GM23338 (cell line): Measurements from ENCODE around the gene MAPK14. TPM values are rescaled to one million over a fixed set of nuclear protein-coding genes. Genes with fewer than 3 reads are reported as not detected.

Experiments used
- ATAC-seq: fragments of 200-7000 bp; cut with Tn5 transposase; 3 replicates; pipeline ENCODE4 v1.9.1; 2020
- DNase-seq: peaks from one replicate; pipeline ENCODE4 v3.0.0-alpha.2; 2015; ENCODE audit warnings: low spot score
- H2AFZ ChIP-seq: fragments of 200-600 bp; sonication (generic); 2 replicates; pipeline ENCODE4 v1.8.0; 2016; ENCODE audit warnings: antibody characterized with exemption, mild to moderate bottlenecking, moderate library complexity
- H3F3A ChIP-seq: fragments of 200-600 bp; sonication (generic); replicated peaks from 2 replicates; pipeline ENCODE4 v1.8.0; 2017; ENCODE audit warnings: antibody characterized with exemption, mixed run types, low read depth
- H3K27ac ChIP-seq: fragments of 200-600 bp; sonication (generic); 2 replicates; pipeline ENCODE4 v1.6.1; 2016; ENCODE audit warnings: low read depth
- H3K27me3 ChIP-seq: fragments of 200-600 bp; sonication (generic); 2 replicates; pipeline ENCODE4 v1.8.0; 2016; ENCODE audit warnings: mild to moderate bottlenecking, mixed run types, moderate library complexity; ENCODE audit not compliant: insufficient read depth
- H3K36me3 ChIP-seq: fragments of 200-600 bp; sonication (generic); 2 replicates; pipeline ENCODE4 v1.8.0; 2016; ENCODE audit warnings: mild to moderate bottlenecking; ENCODE audit not compliant: insufficient read depth
- H3K4me1 ChIP-seq: fragments of 200-600 bp; sonication (generic); 2 replicates; pipeline ENCODE4 v1.8.0; 2016; ENCODE audit warnings: mild to moderate bottlenecking, moderate library complexity; ENCODE audit not compliant: insufficient read depth
- H3K4me2 ChIP-seq: fragments of 200-600 bp; sonication (generic); 2 replicates; pipeline ENCODE4 v1.7.1; 2017; ENCODE audit warnings: mixed run types
- H3K4me3 ChIP-seq: fragments of 200-600 bp; sonication (generic); 2 replicates; pipeline ENCODE4 v1.6.1; 2016; ENCODE audit warnings: mixed run types
- H3K79me2 ChIP-seq: fragments of 200-600 bp; sonication (generic); replicated peaks from 2 replicates; pipeline ENCODE4 v1.8.0; 2017; ENCODE audit warnings: mild to moderate bottlenecking; ENCODE audit not compliant: insufficient read depth
- H3K9me2 ChIP-seq: fragments of 200-600 bp; sonication (generic); 2 replicates; pipeline ENCODE4 v1.8.0; 2017; ENCODE audit not compliant: insufficient read depth
- H4K20me1 ChIP-seq: fragments of 200-600 bp; sonication (generic); replicated peaks from 2 replicates; pipeline ENCODE4 v1.8.0; 2017; ENCODE audit warnings: mild to moderate bottlenecking; ENCODE audit not compliant: insufficient read depth
- H3K27ac Mint-ChIP-seq: 2 replicates; pipeline ENCODE4 v1.8.0; 2020; ENCODE audit warnings: inconsistent platforms, mild to moderate bottlenecking, moderate library complexity, mixed read lengths
- H3K27me3 Mint-ChIP-seq: 3 replicates; pipeline ENCODE4 v1.8.0; 2022; ENCODE audit warnings: low read depth, mild to moderate bottlenecking, moderate library complexity, mixed read lengths, inconsistent platforms; ENCODE audit not compliant: insufficient read depth, poor library complexity
- H3K36me3 Mint-ChIP-seq: 3 replicates; pipeline ENCODE4 v1.8.0; 2021; ENCODE audit warnings: low read depth, mild to moderate bottlenecking, inconsistent platforms, moderate library complexity, mixed read lengths
- H3K4me1 Mint-ChIP-seq: 3 replicates; pipeline ENCODE4 v1.8.0; 2020; ENCODE audit warnings: mild to moderate bottlenecking, inconsistent platforms, mixed read lengths
- H3K4me3 Mint-ChIP-seq: 3 replicates; pipeline ENCODE4 v1.8.0; 2021; ENCODE audit warnings: moderate library complexity, mild to moderate bottlenecking, inconsistent platforms, mixed read lengths
- H3K9me3 Mint-ChIP-seq: 3 replicates; pipeline ENCODE4 v1.8.0; 2020; ENCODE audit warnings: moderate library complexity, mild to moderate bottlenecking, inconsistent platforms, mixed read lengths
- CREB1 ChIP-seq: fragments of 250-450 bp; sonication (Bioruptor Pico); IDR thresholded peaks from 2 replicates; pipeline ENCODE4 v1.5.0; 2020; ENCODE audit warnings: low read depth, mild to moderate bottlenecking, moderate library complexity
- EZH2 ChIP-seq: fragments of 200-600 bp; sonication (generic); IDR thresholded peaks from one replicate; pipeline ENCODE4 v1.8.0; 2017; ENCODE audit warnings: antibody characterized with exemption, mild to moderate bottlenecking, low read depth; ENCODE audit not compliant: unreplicated experiment
- EZH2phosphoT487 ChIP-seq: fragments of 200-600 bp; sonication (generic); IDR thresholded peaks from one replicate; pipeline ENCODE4 v1.8.1; 2018; ENCODE audit warnings: antibody characterized with exemption; ENCODE audit not compliant: unreplicated experiment
- JUNB ChIP-seq: IDR thresholded peaks from one replicate; pipeline ENCODE4 v1.6.1; 2016; ENCODE audit warnings: antibody characterized with exemption; ENCODE audit not compliant: unreplicated experiment
- NANOG ChIP-seq: IDR thresholded peaks from 2 replicates; pipeline ENCODE4 v1.6.1; 2016; ENCODE audit warnings: antibody characterized with exemption, borderline replicate concordance
- polyA plus RNA-seq: library from polyadenylated mRNA; unstranded; fragments of >200 nt; fragmentation: Nextera tagmentation; extraction: Ambion mirVana; gene quantifications from 2 replicates; pipeline ENCODE4 v1.2.1, GENCODE V29; 2016
- total RNA-seq: library from RNA; depleted of rRNA; stranded (reverse); fragments of >200 nt; shearing (Covaris generic); gene quantifications from 2 replicates; pipeline ENCODE4 v1.2.3, GENCODE V29; 2014
- TF ChIP-seq, protein P1 (sequence below): fragments of 250-450 bp; sonication (Bioruptor Pico); IDR thresholded peaks from 2 replicates; pipeline ENCODE4 v1.5.0; 2020; ENCODE audit warnings: mild to moderate bottlenecking, moderate library complexity
- TF ChIP-seq, protein P2 (sequence below): IDR thresholded peaks from one replicate; pipeline ENCODE4 v1.6.1; 2018; ENCODE audit warnings: antibody characterized with exemption; ENCODE audit not compliant: unreplicated experiment
- TF ChIP-seq, protein P3 (sequence below): IDR thresholded peaks from 2 replicates; pipeline ENCODE4 v1.6.1; 2016; ENCODE audit warnings: antibody characterized with exemption

The MAPK14 gene
- total and polyA plus RNA-seq, 2 experiments from 2014 or later = 8.8 to 44.5 TPM

DNA sequence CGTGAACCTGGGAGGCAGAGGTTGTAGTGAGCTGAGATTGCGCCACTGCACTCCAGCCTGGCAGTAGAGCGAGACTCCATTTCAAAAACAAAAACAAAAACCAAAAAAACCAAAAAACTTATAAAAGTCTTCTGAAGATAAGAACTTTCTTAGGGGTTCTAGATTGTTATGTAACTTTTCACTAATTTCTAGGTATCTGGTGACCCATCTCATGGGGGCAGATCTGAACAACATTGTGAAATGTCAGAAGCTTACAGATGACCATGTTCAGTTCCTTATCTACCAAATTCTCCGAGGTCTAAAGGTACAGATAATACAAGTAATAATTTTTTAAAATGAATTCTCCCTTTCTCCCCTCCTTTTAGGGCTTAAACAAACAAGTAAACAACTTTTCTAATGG lies 45.1 kb downstream of the MAPK14 start:
- TF ChIP-seq, protein P1, sequence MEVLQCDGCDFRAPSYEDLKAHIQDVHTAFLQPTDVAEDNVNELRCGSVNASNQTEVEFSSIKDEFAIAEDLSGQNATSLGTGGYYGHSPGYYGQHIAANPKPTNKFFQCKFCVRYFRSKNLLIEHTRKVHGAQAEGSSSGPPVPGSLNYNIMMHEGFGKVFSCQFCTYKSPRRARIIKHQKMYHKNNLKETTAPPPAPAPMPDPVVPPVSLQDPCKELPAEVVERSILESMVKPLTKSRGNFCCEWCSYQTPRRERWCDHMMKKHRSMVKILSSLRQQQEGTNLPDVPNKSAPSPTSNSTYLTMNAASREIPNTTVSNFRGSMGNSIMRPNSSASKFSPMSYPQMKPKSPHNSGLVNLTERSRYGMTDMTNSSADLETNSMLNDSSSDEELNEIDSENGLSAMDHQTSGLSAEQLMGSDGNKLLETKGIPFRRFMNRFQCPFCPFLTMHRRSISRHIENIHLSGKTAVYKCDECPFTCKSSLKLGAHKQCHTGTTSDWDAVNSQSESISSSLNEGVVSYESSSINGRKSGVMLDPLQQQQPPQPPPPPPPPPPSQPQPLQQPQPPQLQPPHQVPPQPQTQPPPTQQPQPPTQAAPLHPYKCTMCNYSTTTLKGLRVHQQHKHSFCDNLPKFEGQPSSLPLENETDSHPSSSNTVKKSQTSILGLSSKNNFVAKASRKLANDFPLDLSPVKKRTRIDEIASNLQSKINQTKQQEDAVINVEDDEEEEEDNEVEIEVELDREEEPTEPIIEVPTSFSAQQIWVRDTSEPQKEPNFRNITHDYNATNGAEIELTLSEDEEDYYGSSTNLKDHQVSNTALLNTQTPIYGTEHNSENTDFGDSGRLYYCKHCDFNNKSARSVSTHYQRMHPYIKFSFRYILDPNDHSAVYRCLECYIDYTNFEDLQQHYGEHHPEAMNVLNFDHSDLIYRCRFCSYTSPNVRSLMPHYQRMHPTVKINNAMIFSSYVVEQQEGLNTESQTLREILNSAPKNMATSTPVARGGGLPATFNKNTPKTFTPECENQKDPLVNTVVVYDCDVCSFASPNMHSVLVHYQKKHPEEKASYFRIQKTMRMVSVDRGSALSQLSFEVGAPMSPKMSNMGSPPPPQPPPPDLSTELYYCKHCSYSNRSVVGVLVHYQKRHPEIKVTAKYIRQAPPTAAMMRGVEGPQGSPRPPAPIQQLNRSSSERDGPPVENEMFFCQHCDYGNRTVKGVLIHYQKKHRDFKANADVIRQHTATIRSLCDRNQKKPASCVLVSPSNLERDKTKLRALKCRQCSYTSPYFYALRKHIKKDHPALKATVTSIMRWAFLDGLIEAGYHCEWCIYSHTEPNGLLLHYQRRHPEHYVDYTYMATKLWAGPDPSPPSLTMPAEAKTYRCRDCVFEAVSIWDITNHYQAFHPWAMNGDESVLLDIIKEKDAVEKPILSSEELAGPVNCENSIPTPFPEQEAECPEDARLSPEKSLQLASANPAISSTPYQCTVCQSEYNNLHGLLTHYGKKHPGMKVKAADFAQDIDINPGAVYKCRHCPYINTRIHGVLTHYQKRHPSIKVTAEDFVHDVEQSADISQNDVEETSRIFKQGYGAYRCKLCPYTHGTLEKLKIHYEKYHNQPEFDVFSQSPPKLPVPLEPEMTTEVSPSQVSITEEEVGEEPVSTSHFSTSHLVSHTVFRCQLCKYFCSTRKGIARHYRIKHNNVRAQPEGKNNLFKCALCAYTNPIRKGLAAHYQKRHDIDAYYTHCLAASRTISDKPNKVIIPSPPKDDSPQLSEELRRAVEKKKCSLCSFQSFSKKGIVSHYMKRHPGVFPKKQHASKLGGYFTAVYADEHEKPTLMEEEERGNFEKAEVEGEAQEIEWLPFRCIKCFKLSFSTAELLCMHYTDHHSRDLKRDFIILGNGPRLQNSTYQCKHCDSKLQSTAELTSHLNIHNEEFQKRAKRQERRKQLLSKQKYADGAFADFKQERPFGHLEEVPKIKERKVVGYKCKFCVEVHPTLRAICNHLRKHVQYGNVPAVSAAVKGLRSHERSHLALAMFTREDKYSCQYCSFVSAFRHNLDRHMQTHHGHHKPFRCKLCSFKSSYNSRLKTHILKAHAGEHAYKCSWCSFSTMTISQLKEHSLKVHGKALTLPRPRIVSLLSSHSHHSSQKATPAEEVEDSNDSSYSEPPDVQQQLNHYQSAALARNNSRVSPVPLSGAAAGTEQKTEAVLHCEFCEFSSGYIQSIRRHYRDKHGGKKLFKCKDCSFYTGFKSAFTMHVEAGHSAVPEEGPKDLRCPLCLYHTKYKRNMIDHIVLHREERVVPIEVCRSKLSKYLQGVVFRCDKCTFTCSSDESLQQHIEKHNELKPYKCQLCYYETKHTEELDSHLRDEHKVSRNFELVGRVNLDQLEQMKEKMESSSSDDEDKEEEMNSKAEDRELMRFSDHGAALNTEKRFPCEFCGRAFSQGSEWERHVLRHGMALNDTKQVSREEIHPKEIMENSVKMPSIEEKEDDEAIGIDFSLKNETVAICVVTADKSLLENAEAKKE (CRISPR knock-in tag) = no peak
- TF ChIP-seq EZH2phosphoT487 (no peak), EZH2 (no peak), JUNB (no peak), CREB1 (CRISPR knock-in tag) (no peak), NANOG (no peak)
- TF ChIP-seq, protein P2, sequence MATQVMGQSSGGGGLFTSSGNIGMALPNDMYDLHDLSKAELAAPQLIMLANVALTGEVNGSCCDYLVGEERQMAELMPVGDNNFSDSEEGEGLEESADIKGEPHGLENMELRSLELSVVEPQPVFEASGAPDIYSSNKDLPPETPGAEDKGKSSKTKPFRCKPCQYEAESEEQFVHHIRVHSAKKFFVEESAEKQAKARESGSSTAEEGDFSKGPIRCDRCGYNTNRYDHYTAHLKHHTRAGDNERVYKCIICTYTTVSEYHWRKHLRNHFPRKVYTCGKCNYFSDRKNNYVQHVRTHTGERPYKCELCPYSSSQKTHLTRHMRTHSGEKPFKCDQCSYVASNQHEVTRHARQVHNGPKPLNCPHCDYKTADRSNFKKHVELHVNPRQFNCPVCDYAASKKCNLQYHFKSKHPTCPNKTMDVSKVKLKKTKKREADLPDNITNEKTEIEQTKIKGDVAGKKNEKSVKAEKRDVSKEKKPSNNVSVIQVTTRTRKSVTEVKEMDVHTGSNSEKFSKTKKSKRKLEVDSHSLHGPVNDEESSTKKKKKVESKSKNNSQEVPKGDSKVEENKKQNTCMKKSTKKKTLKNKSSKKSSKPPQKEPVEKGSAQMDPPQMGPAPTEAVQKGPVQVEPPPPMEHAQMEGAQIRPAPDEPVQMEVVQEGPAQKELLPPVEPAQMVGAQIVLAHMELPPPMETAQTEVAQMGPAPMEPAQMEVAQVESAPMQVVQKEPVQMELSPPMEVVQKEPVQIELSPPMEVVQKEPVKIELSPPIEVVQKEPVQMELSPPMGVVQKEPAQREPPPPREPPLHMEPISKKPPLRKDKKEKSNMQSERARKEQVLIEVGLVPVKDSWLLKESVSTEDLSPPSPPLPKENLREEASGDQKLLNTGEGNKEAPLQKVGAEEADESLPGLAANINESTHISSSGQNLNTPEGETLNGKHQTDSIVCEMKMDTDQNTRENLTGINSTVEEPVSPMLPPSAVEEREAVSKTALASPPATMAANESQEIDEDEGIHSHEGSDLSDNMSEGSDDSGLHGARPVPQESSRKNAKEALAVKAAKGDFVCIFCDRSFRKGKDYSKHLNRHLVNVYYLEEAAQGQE = no peak
- TF ChIP-seq, protein P3, sequence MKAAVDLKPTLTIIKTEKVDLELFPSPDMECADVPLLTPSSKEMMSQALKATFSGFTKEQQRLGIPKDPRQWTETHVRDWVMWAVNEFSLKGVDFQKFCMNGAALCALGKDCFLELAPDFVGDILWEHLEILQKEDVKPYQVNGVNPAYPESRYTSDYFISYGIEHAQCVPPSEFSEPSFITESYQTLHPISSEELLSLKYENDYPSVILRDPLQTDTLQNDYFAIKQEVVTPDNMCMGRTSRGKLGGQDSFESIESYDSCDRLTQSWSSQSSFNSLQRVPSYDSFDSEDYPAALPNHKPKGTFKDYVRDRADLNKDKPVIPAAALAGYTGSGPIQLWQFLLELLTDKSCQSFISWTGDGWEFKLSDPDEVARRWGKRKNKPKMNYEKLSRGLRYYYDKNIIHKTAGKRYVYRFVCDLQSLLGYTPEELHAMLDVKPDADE = no peak
- H4K20me1 ChIP-seq = peaks cover 10% of the 10 kb centered on the region
- H3K9me2 ChIP-seq = no peaks in the 10 kb centered on the region
- no peak overlapping the region for H3K27ac Mint-ChIP-seq
- H2AFZ ChIP-seq = no peak overlapping the region
- peaks cover 2% of the 10 kb centered on the region for H3K27me3 Mint-ChIP-seq
- H3K27me3 ChIP-seq = no peaks in the 10 kb centered on the region
- DNase-seq (no peak), ATAC-seq (no peak)
- no peaks in the 10 kb centered on the region for H3K9me3 Mint-ChIP-seq
- no peak overlapping the region for H3K4me2 ChIP-seq
- no peak overlapping the region for H3K4me3 ChIP-seq
- no peaks in the 10 kb centered on the region for H3K4me1 ChIP-seq
- H3K36me3 ChIP-seq = no peaks in the 10 kb centered on the region
- H3K4me1 Mint-ChIP-seq = no peaks in the 10 kb centered on the region
- H3K79me2 ChIP-seq = peaks cover 18% of the 10 kb centered on the region
- H3F3A ChIP-seq = no peaks in the 10 kb centered on the region
- no peak overlapping the region for H3K4me3 Mint-ChIP-seq
- no peak overlapping the region for H3K27ac ChIP-seq
- no peaks in the 10 kb centered on the region for H3K36me3 Mint-ChIP-seq
